Activated CD8-positive, alpha-beta memory T cell treated with anti-CD3 and anti-CD28 coated beads for 36 hours (primary cell): ENCODE results near the gene ADD2. TPM values are rescaled to one million over a fixed set of nuclear protein-coding genes. Genes with fewer than 3 reads are reported as not detected.

Experiments
- CTCF ChIA-PET: fragments of 350-600 bp; sonication (Branson Sonifier 250); formaldehyde crosslinking; loops from one replicate; lab custom pipeline; 2021; ENCODE audit warnings: antibody characterized with exemption; lab: Charles Lee
- POLR2A ChIA-PET: fragments of 350-600 bp; sonication (Branson Sonifier 250); formaldehyde crosslinking; loops from one replicate; lab custom pipeline; 2021; ENCODE audit warnings: antibody characterized with exemption; lab: Charles Lee
- total RNA-seq, 2 experiments: library from RNA; stranded (reverse); gene quantifications; one replicate each; pipeline ENCODE4 v1.2.3, GENCODE V29; 2021

The ADD2 gene
- total RNA-seq, 2 experiments from 2014 or later: 2.0 to 2.8 TPM

GRCh38 chr2:70711191-70711590, 56.8 kb downstream of the ADD2 start:
- ChIA-PET CTCF (interaction anchor here (1.1 kb wide), 1 partner anchor 38 kb away, joined by 3 read pairs; no protein-coding TSS in a partner anchor), POLR2A (no interaction called here)

GRCh38 chr2:70710038-70710690, 57.8 kb downstream of the ADD2 start:
- POLR2A ChIA-PET: no interaction called here
- CTCF ChIA-PET: no interaction called here

- POLR2A ChIA-PET: no interaction called here
- CTCF ChIA-PET: no interaction called here
Measured at GRCh38 chr2:70709275-70710037, 58.5 kb downstream of the ADD2 start.

GRCh38 chr2:70708376-70709199, 59.4 kb downstream of the ADD2 start:
- CTCF ChIA-PET: no interaction called here
- POLR2A ChIA-PET: interaction anchor here (0.6 kb wide), 1 partner anchor 72 kb away, joined by 3 read pairs; no protein-coding TSS in a partner anchor

GRCh38 chr2:70707706-70708105, 60.3 kb downstream of the ADD2 start:
- POLR2A ChIA-PET: no interaction called here
- CTCF ChIA-PET: no interaction called here

GRCh38 chr2:70706026-70706795, 61.8 kb downstream of the ADD2 start:
- POLR2A ChIA-PET: no interaction called here
- CTCF ChIA-PET: no interaction called here

- POLR2A ChIA-PET: no interaction called here
- CTCF ChIA-PET: no interaction called here
Measured at GRCh38 chr2:70705160-70705850, 62.7 kb downstream of the ADD2 start.

- ChIA-PET CTCF (no interaction called here), POLR2A (no interaction called here)
Measured at GRCh38 chr2:70703900-70704549, 64.0 kb downstream of the ADD2 start.

GRCh38 chr2:70702711-70703395, 65.1 kb downstream of the ADD2 start:
- ChIA-PET POLR2A (no interaction called here), CTCF (no interaction called here)

GRCh38 chr2:70698847-70699246, 69.2 kb downstream of the ADD2 start:
- ChIA-PET CTCF (no interaction called here), POLR2A (no interaction called here)

GRCh38 chr2:70697603-70698383, 70.2 kb downstream of the ADD2 start:
- POLR2A ChIA-PET: no interaction called here
- CTCF ChIA-PET: no interaction called here

- POLR2A ChIA-PET: no interaction called here
- CTCF ChIA-PET: interaction anchor here (1.0 kb wide), 1 partner anchor 353 kb away, joined by 3 read pairs; no protein-coding TSS in a partner anchor
Measured at GRCh38 chr2:70696142-70696541, 71.9 kb downstream of the ADD2 start.

- ChIA-PET POLR2A (no interaction called here), CTCF (no interaction called here)
Measured at GRCh38 chr2:70692256-70692655, 75.7 kb downstream of the ADD2 start.

GRCh38 chr2:70691497-70692140, 76.4 kb downstream of the ADD2 start:
- ChIA-PET POLR2A (no interaction called here), CTCF (no interaction called here)

- ChIA-PET CTCF (no interaction called here), POLR2A (no interaction called here)
Measured at GRCh38 chr2:70690846-70691245, 77.2 kb downstream of the ADD2 start.

GRCh38 chr2:70688427-70688826, 79.6 kb downstream of the ADD2 start:
- POLR2A ChIA-PET: no interaction called here
- CTCF ChIA-PET: no interaction called here

- CTCF ChIA-PET: no interaction called here
- POLR2A ChIA-PET: no interaction called here
Measured at GRCh38 chr2:70687461-70687795, 80.6 kb downstream of the ADD2 start.
